HL-60/S4 treated with retinoic acid at 250 ng/mL for 4 days and 3 days (cell line): Measurements from ENCODE around the gene SLA2.
"Not testable (repeated sequence)": the region's sequence is repeated elsewhere in the genome, so short reads cannot be mapped to it uniquely, and the experiment has no call there.

Experiments
- in situ Hi-C: fragments of 300-500 bp; cut with MboI; formaldehyde crosslinking; loops from 2 replicates; pipeline ENCODE4 v1.7.0; 2022; ENCODE audit warnings: low sequenced_read_pairs

SLA2 gene, protein sequence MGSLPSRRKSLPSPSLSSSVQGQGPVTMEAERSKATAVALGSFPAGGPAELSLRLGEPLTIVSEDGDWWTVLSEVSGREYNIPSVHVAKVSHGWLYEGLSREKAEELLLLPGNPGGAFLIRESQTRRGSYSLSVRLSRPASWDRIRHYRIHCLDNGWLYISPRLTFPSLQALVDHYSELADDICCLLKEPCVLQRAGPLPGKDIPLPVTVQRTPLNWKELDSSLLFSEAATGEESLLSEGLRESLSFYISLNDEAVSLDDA

DNA sequence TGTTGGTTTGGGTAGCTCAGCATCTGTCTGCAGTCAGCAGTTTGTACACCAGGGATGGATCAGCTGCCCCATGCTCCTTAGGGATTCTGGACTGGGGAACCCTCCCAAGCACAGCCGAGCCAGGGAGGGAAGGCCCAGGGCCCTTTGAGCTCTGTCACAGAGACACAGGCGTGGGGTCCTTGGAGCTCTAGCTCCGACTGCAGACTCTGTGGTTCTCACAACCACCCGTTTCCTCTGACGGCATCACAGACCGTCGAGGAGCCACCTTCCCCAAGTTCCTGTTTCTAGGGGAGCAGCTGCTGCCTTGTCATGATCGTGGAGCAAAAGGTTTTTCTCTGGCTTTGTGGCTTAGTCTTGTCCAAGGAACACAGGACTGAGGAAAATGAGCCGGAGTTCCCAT is at the start of gene SLA2:
TSS of gene SLA2 (minus strand) at position 199 of the 400 bp plus-strand sequence. CDS start 4,861 bp downstream, outside the sequence.
- in situ Hi-C loops: no loop called here

DNA sequence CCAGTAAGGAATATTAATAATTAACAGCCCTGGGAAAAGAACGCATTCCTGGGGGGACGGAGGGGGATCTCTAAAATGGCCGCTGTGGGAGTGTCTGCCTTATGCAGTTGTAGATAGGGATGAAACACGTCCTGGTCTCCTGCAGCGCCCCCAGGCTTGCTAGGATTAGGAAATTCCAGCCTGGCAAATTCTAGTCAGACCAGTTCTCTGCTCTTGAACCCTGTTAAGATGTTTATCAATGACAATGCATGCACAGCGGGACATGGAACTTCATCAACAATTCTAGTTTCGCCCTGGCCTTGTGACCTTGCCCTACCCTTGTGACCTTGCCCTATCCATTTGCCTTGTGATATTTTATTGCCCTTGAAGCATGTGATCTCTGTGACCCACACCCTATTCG is 49.5 kb upstream of the SLA2 start:
- in situ Hi-C loops: not testable (repeated sequence)

DNA sequence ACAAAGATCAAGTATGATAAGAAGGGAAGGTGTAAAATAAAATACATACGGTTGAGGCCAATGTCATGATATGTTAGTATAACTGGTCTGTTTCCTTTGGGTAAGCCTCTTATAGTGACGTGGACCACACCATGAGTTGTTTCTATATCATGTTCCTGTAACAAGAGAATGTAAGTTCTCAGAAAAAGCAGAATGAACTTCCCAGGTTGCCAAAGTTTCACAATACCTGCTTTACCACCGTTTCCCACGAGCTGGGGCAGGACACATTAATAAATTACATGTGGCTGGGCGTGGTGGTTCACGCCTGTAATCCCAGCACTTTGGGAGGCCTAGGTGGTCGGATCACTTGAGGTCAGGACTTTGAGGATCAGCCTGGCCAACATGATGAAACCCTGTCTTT is 42.6 kb upstream of the SLA2 start:
- in situ Hi-C loops: no loop called here

GRCh38 chr20:36687850-36688249 is 41.9 kb upstream of the SLA2 start:
- in situ Hi-C loops: no loop called here

DNA sequence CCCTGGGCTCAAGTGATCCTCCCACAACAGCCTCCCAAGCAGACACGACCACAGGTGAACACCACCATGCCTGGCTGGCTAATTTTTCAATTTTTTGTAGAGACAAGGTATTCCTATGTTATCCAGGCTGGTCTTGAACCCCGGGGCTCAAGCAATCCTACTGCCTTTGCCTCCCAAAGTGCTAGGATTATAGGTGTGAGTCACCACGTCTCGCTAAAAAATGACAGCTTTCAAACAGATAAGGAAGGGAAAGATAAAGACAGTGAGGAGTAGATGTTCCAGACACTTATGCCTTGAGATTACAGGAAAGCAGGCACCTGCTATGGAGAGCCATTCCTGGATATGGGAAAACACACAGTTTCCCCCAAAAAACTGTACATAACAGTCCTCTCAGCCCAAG is 40.9 kb upstream of the SLA2 start:
- in situ Hi-C loops: no loop called here

DNA sequence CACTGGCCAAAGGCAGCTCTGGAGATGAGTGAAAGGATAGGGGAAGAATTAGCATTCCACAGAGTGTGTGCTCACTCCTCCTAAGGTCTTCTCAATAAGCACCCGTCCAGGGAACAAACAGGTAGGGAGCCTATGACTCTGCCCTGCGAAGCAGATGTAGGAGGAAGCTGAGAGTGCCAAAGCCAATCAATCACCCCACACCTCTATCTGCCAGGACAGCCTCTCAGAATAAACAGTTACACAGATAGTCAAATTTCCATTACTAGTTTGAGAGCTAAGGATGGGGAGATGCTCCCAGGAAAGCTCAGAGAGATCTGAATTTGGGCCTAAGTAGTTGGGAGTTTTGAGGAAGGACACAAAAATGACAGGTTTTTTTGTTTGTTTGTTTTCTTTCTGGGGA is 40.5 kb upstream of the SLA2 start:
- in situ Hi-C loops: no loop called here

DNA sequence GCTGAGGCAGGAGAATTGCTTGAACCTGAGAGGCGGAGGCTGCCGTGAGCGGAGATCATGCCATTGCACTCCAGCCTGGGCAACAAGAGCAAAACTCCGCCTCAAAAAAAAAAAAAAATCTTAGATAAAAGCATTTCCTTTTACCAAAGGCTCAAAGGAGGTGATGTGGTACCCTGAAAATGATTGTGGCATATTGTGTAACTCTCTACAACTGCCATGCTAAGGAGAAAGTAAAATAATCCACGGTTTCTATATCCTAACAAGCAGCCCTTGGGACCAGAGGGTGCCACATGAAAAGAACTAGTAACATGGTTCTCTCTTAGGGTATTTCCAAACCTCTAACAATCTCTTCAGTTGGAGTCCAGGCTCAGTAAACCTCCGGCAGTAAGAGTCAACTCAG is 38.8 kb upstream of the SLA2 start:
- in situ Hi-C loops: no loop called here

- in situ Hi-C loops: no loop called here
These were observed 36.3 kb upstream of the SLA2 start for GRCh38 chr20:36682311-36682710.

GRCh38 chr20:36677422-36677771 is 31.4 kb upstream of the SLA2 start:
- in situ Hi-C loops: no loop called here

DNA sequence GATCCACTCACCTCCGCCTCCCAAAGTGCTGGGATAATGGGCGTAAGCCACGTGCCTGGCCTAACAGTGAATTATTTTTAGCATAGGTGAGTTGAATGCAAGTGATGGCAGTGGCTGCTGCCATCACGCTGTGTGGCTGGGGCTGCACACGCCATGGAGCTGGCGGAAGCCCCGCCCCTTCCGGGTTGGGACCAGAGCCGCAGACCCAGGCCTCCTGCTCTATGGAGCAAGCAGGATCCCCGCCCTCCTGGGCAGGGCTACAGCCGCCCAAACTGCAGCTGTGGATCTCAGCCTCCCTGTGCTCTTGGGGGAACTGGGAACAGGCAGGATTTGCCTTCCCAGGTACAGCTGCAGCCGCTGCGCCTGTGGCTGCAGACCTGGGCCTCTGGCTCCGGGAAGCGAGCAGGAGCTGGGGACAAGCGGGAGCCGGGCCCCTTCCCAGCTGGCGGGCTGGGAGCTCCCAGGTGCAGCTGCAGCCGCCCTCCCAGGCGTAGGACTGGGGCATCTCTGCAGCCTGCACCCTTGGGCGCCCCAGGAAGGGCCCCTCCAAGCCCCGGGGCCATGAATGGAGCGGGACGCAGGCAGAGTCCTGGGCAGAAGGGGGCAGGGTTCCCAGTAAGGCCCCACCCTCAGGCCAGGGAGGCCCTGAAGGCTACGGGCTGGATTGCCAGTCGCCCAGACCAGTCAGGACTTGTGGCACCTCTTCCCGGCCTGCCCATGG is 30.9 kb upstream of the SLA2 start:
- in situ Hi-C loops: no loop called here

DNA sequence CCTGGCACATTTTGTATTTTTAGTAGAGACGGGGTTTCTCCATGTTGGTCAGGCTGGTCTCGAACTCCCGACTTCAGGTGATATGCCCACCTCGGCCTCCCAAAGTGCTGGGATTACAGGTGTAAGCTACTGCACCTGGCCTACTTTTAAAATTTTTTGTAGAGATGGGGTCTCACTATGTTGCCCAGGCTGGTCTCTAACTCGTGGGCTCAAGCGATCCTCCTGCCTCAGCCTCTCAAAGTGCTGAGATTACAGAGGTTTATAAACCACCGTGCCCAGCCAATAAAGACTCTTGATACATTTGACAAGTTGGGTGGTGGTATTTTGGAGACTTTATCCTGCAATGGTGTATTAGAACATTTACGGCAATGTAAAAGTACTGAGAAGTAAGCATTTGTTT is 29.5 kb upstream of the SLA2 start:
- in situ Hi-C loops: not testable (repeated sequence)

DNA sequence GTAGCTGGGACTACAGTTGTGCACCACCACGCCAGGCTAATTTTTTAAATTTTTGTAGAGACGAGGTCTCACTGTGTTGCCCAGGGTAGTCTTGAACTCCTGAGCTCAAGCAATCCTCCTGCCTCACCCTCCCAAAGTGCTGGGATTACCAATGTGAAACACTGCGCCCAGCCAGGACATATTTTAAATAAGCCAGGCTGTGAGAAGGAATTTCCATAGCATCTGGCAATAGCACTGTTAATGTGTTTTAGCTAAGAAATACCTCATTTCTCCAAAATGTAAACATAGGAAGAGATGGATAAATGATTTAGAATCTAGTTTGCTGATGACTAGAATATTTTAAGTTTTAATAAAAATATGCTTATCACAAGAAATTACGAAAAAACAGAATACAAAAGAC is 27.0 kb upstream of the SLA2 start:
- in situ Hi-C loops: no loop called here

DNA sequence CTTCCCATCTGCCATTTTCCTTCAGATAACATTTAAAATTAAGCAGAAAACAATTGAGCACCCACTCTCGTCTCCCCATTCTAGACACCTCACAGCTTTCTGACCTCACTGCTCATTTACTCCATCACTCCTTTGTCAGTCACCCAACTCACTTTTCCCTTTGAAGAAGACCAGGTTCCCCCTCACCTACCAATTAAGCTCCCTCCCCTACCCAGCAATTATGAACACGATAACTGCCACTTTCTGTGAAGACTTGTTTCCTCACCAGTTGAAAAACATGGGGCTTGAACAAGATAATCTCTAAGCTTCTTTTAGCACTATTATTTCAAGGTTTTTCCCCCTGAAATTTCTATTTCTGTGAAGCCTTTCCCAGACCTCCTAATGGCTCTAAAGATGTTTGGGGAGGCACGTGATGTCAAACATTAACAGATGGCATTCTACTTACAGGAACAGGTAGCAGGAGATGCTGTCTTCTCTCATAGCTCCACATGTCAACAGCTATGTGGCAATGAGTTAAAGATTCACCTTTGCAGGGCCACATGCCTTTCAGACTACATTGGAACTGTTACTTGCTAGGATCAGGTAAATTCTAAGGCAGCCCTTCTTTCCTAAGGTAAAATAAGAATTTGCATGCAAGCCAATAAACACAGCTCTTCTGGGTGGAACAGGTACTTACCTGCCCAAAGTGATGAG is 24.8 kb upstream of the SLA2 start:
- in situ Hi-C loops: no loop called here

GRCh38 chr20:36666181-36666740 is 20.3 kb upstream of the SLA2 start:
- in situ Hi-C loops: no loop called here

DNA sequence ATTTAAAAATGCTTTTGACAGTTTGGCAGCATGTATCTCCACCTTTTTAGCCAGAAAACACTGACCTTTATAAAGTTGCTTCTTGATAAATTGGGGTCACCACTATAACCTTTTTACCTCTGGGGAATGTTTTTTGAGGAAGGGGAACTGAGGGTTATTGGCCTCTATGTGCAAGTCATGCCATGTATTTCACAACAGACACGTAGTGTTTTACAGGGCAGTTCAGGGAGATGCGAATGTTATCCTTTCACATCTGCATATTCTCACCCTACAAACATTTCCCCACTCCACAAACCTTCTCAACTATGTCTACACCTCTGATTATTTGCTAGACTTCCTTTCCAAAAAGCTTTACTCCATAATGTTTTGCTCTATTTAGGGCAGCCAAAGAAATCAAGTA is 17.0 kb upstream of the SLA2 start:
- in situ Hi-C loops: no loop called here

DNA sequence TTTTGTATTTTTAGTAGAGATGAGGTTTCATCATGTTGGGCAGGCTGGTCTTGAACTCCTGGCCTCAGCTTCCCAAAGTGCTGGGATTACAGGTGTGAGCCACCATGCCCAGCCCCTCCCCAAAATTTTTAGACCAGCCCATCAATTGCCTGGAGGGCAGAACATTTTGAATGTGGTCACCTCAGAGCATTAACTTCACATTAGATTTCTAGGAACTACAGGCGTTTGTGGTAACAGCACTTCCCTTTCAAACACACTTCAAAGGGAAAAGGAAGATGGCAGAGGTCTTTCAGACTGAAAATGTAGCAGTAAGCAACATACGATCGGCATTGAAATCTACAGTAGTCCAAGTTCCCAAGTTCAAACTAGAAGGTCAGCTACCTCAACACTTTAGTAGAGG is 12.3 kb upstream of the SLA2 start:
- in situ Hi-C loops: no loop called here

- in situ Hi-C loops: no loop called here
These were observed 10.7 kb upstream of the SLA2 start for GRCh38 chr20:36656733-36657132.

DNA sequence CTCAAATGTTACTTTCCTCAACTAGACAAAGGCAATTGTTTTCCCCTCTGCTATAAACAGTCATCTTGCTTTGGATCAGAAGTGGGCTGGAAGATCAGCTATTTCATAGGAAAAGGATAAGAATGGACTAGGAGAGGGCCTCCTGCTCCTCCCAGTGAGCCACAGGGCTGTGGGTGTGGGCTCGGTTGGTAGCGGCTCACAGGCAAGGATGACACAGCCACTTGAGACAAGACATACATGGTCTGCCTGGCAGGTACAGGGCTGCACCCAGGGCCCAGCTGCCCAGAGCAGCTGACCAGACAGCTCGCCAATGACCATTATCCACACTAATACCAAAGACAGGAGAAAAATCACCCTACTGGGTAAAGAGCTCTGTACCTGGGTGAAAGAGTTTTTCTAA is 9.0 kb upstream of the SLA2 start:
- in situ Hi-C loops: no loop called here

DNA sequence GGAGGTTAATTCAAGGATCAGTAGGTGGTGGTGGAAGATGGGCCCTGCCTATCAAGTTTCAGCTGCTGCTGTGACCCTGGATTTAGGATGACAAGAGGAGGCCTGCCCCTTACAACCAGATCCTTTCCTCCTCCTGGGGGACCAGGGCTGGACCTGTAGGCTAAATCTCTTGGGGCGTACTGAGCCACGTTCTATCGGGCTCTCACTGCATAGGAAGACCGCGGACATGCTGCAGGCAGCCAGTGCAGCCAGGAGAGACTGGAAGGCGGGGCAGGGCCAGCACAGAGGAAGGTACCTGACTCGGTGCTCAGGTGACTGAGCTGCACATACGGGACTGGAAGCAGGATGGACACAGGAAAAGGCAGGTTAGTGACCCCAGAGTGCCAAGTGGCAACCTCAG is 8.5 kb upstream of the SLA2 start:
- in situ Hi-C loops: no loop called here

DNA sequence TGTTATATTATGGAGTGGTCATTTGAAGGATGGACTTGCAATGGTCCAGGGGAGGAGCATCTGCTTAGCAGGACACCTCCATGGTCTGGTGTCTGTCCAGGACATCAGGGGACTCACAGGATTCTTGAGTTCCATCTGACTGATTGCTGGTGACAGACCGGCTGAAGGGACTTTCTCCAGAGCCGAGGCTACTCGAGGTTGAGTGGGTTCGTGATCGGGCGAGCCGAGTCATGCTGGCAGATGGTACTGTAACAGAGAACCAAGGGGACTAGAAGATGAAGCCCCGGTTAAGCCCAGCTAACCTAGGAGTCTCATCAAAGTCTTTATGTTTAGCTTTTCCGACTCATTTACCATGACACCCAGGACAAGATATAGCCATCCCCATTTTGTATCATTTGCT is 7.5 kb upstream of the SLA2 start:
- in situ Hi-C loops: no loop called here

- in situ Hi-C loops: no loop called here
These were observed 1.5 kb upstream of the SLA2 start for GRCh38 chr20:36647196-36648121.
